HL-60 (cell line): ENCODE measurements around the gene SPINK6.

Experiments
- DNase-seq, 2 experiments: peaks; one replicate each; pipeline ENCODE4 v3.0.0-alpha.2; 2010 to 2020; ENCODE audit warnings: low read depth in 1 of 2, low spot score in 1 of 2
- H3K27ac ChIP-seq: fragments of 250-450 bp; sonication (Bioruptor Pico); replicated peaks from 2 replicates; pipeline ENCODE4 v1.5.1; 2020; ENCODE audit warnings: mild to moderate bottlenecking, moderate library complexity
- H3K27me3 ChIP-seq: fragments of 250-450 bp; sonication (Bioruptor Pico); 2 replicates; pipeline ENCODE4 v1.5.1; 2021; ENCODE audit warnings: mild to moderate bottlenecking, moderate library complexity; ENCODE audit not compliant: insufficient read depth, poor library complexity, severe bottlenecking
- H3K4me3 ChIP-seq: replicated peaks from 2 replicates; pipeline ENCODE4 v1.5.1; 2011; ENCODE audit warnings: mild to moderate bottlenecking, control low read depth, low read length; ENCODE audit not compliant: insufficient read depth
- GABPA ChIP-seq: IDR thresholded peaks from 2 replicates; pipeline ENCODE4 v1.6.1; 2012; ENCODE audit warnings: low read depth
- POLR2AphosphoS5 ChIP-seq: IDR thresholded peaks from 2 replicates; pipeline ENCODE4 v1.6.1; 2012; ENCODE audit warnings: low read depth
- REST ChIP-seq: IDR thresholded peaks from 2 replicates; pipeline ENCODE4 v1.6.1; 2012; ENCODE audit warnings: low read depth; ENCODE audit not compliant: insufficient replicate concordance
- SPI1 ChIP-seq: IDR thresholded peaks from 2 replicates; pipeline ENCODE4 v1.6.1; 2012; ENCODE audit warnings: low read depth, mild to moderate bottlenecking, borderline replicate concordance
- TF ChIP-seq, protein P1 (sequence below): IDR thresholded peaks from one replicate; pipeline ENCODE4 v1.5.1; 2011; ENCODE audit warnings: low read length, control low read depth, inconsistent platforms; ENCODE audit not compliant: insufficient read depth

SPINK6 gene

DNA sequence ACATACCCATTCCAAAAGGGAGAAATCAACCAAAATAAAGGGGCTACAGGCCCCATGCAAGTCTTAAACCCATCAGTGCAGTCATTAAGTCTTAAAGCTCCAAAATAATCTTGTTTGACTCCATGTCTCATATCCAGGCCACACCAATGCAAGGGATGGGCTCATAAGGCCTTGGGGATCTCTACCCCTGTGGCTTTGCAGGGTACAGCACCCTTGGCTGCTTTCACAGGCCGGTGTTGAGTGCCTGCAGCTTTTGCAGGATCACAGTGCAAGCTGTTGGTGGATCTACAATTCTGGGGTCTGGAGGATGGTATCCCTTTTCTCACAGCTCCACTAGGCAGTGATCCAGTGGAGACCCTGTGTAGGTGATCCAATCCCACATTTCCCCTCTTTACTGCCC is 39.5 kb upstream of the SPINK6 start:
- DNase-seq, result no peak
- Histone ChIP-seq H3K27ac (no peak overlapping the region), H3K4me3 (no peak overlapping the region), H3K27me3 (peaks cover 2% of the 10 kb centered on the region)
- TF ChIP-seq GABPA, result no peak
- TF ChIP-seq REST, result no peak
- TF ChIP-seq, protein P1, sequence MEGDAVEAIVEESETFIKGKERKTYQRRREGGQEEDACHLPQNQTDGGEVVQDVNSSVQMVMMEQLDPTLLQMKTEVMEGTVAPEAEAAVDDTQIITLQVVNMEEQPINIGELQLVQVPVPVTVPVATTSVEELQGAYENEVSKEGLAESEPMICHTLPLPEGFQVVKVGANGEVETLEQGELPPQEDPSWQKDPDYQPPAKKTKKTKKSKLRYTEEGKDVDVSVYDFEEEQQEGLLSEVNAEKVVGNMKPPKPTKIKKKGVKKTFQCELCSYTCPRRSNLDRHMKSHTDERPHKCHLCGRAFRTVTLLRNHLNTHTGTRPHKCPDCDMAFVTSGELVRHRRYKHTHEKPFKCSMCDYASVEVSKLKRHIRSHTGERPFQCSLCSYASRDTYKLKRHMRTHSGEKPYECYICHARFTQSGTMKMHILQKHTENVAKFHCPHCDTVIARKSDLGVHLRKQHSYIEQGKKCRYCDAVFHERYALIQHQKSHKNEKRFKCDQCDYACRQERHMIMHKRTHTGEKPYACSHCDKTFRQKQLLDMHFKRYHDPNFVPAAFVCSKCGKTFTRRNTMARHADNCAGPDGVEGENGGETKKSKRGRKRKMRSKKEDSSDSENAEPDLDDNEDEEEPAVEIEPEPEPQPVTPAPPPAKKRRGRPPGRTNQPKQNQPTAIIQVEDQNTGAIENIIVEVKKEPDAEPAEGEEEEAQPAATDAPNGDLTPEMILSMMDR, result no peak
- TF ChIP-seq SPI1, result no peak
- TF ChIP-seq POLR2AphosphoS5, result no peak

GRCh38 chr5:148166550-148167283 is 36.1 kb upstream of the SPINK6 start:
- DNase-seq, result no peak
- no peak for TF ChIP-seq SPI1
- TF ChIP-seq GABPA, result no peak
- no peak for TF ChIP-seq REST
- no peak overlapping the region for H3K27ac ChIP-seq

GRCh38 chr5:148168246-148168645 is 34.6 kb upstream of the SPINK6 start, which contains the start of gene SPINK14:
TSS of gene SPINK14 (plus strand) at chr5:148168546. CDS start at chr5:148169733, 1,187 bp downstream.
- peaks cover 2% of the 10 kb centered on the region for H3K27me3 ChIP-seq
- no peak within 1 kb of the TSS for H3K27ac ChIP-seq
- no peak within 1 kb of the TSS for H3K4me3 ChIP-seq
- DNase-seq, result no peak
- TF ChIP-seq GABPA (no peak), SPI1 (no peak), POLR2AphosphoS5 (no peak)

More at GRCh38 chr5:148166550-148167283, 36.1 kb upstream of the SPINK6 start:
- Histone ChIP-seq H3K4me3 (no peak overlapping the region), H3K27me3 (peaks cover 2% of the 10 kb centered on the region)

DNA sequence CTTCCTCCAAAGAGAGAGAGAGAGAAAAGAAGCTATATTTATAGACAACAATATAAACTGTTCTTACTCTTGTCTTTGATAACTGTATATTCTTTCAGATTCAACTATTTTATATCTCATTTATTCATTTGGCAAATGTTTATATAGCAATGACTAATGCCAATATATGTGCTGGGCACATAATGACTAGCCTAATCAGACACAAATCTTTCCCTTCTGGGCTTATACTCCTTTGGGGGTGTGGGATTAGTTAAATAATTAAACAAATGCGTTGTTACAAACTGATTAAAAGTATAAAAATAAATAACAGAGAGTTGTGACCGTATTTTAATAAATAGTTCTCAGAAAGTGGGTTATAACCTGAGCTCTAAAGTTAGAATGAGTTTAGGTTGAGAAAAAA is 30.5 kb upstream of the SPINK6 start:
- TF ChIP-seq REST, result no peak
- DNase-seq, result no peak
- no peak overlapping the region for H3K27ac ChIP-seq
- no peak overlapping the region for H3K4me3 ChIP-seq
- H3K27me3 ChIP-seq, result no peaks in the 10 kb centered on the region
